HG02623 (cell line): ENCODE results near the gene KITLG.
"Not testable (repeated sequence)": the region's sequence is repeated elsewhere in the genome, so short reads cannot be mapped to it uniquely, and the experiment has no call there.

Experiments used
- ATAC-seq: cut with Tn5 transposase; IDR thresholded peaks from one replicate; pipeline ENCODE4 v1.9.1; 2021; ENCODE audit warnings: moderate library complexity; ENCODE audit not compliant: unreplicated experiment

The KITLG gene

GRCh38 chr12:88544991-88545980, 35.0 kb downstream of the KITLG start:
- ATAC-seq = no peak

GRCh38 chr12:88539893-88540292, 40.4 kb downstream of the KITLG start:
- no peak for ATAC-seq

- no peak for ATAC-seq
Observed at GRCh38 chr12:88538697-88539096, 41.6 kb downstream of the KITLG start.

GRCh38 chr12:88538250-88538649, 42.0 kb downstream of the KITLG start:
- ATAC-seq = no peak

- ATAC-seq = no peak
Observed at GRCh38 chr12:88530868-88531267, 49.4 kb downstream of the KITLG start.

- ATAC-seq = no peak
Observed at GRCh38 chr12:88529531-88530488, 50.5 kb downstream of the KITLG start.

GRCh38 chr12:88522961-88523360, 57.3 kb downstream of the KITLG start:
- no peak for ATAC-seq

- no peak for ATAC-seq
Observed at GRCh38 chr12:88520436-88520820, 59.8 kb downstream of the KITLG start.

- no peak for ATAC-seq
Observed at GRCh38 chr12:88519802-88520435, 60.4 kb downstream of the KITLG start.

- ATAC-seq = no peak
Observed at GRCh38 chr12:88518863-88519403, 61.3 kb downstream of the KITLG start.

GRCh38 chr12:88516811-88517210, 63.5 kb downstream of the KITLG start:
- ATAC-seq = no peak

- ATAC-seq = no peak
Observed at GRCh38 chr12:88510843-88511242, 69.4 kb downstream of the KITLG start.

- no peak for ATAC-seq
Observed at GRCh38 chr12:88509851-88510250, 70.4 kb downstream of the KITLG start.

- no peak for ATAC-seq
Observed at GRCh38 chr12:88509347-88509746, 70.9 kb downstream of the KITLG start.

- ATAC-seq = not testable (repeated sequence)
Observed at GRCh38 chr12:88507851-88508250, 72.4 kb downstream of the KITLG start.

- no peak for ATAC-seq
Observed at GRCh38 chr12:88507270-88507669, 73.0 kb downstream of the KITLG start.

- ATAC-seq = no peak
Observed at GRCh38 chr12:88505696-88506095, 74.6 kb downstream of the KITLG start.

GRCh38 chr12:88503281-88503703, 77.0 kb downstream of the KITLG start:
- no peak for ATAC-seq

GRCh38 chr12:88501972-88502938, 78.0 kb downstream of the KITLG start:
- no peak for ATAC-seq
